GM12878 (cell line): ENCODE data around the gene TMCC2. TPM values are rescaled to one million over a fixed set of nuclear protein-coding genes. Genes with fewer than 3 reads are reported as not detected.

Experiments
- ATF3 ChIP-seq: IDR thresholded peaks from 2 replicates; pipeline ENCODE4 v1.6.1; 2011; ENCODE audit warnings: low read depth, mild to moderate bottlenecking, low read length, moderate library complexity, borderline replicate concordance; ENCODE audit errors: extremely low read depth
- ATF7 ChIP-seq: fragments of 450-650 bp; IDR thresholded peaks from 2 replicates; pipeline ENCODE4 v1.6.1; 2016; ENCODE audit warnings: low read depth, mild to moderate bottlenecking
- BCLAF1 ChIP-seq: fragments of 450-650 bp; IDR thresholded peaks from 2 replicates; pipeline ENCODE4 v1.6.1; 2017; ENCODE audit warnings: antibody characterized with exemption, mild to moderate bottlenecking, moderate library complexity
- CHD1 ChIP-seq: IDR thresholded peaks from 2 replicates; pipeline ENCODE4 v1.6.1; 2012; ENCODE audit warnings: low read depth, low read length, improper control_type of control experiment
- CHD2 ChIP-seq: IDR thresholded peaks from 2 replicates; pipeline ENCODE4 v1.6.1; 2011; ENCODE audit warnings: low read depth, low read length, improper control_type of control experiment, borderline replicate concordance
- DPF2 ChIP-seq: fragments of 450-650 bp; IDR thresholded peaks from 2 replicates; pipeline ENCODE4 v1.6.1; 2017; ENCODE audit warnings: mild to moderate bottlenecking
- E4F1 ChIP-seq: fragments of 450-650 bp; IDR thresholded peaks from 2 replicates; pipeline ENCODE4 v1.6.1; 2018; ENCODE audit warnings: borderline replicate concordance, mild to moderate bottlenecking; ENCODE audit not compliant: partially characterized antibody
- EZH2 ChIP-seq: IDR thresholded peaks from 2 replicates; pipeline ENCODE4 v1.6.1; 2012; ENCODE audit warnings: low read depth, mild to moderate bottlenecking, control low read depth, inconsistent platforms, low read length, borderline replicate concordance; ENCODE audit not compliant: control insufficient read depth
- KDM1A ChIP-seq: fragments of 200-600 bp; sonication (generic); IDR thresholded peaks from 2 replicates; pipeline ENCODE4 v1.6.1; 2016; ENCODE audit warnings: borderline replicate concordance
- MXI1 ChIP-seq: fragments of 150-350 bp; IDR thresholded peaks from 2 replicates; pipeline ENCODE4 v1.6.1; 2011; ENCODE audit warnings: low read depth, mild to moderate bottlenecking, inconsistent platforms, low read length, improper control_type of control experiment
- NR2C1 ChIP-seq: fragments of 450-650 bp; IDR thresholded peaks from 2 replicates; pipeline ENCODE4 v1.6.1; 2017; ENCODE audit warnings: antibody characterized with exemption, mild to moderate bottlenecking, moderate library complexity
- RUNX3 ChIP-seq: IDR thresholded peaks from 2 replicates; pipeline ENCODE4 v1.6.1; 2012; ENCODE audit warnings: low read length, inconsistent platforms
- SPI1 ChIP-seq: IDR thresholded peaks from 2 replicates; pipeline ENCODE4 v1.6.1; 2011; ENCODE audit warnings: low read depth, mild to moderate bottlenecking, low read length, moderate library complexity, borderline replicate concordance; ENCODE audit not compliant: insufficient read depth
- SREBF2 ChIP-seq: IDR thresholded peaks from 2 replicates; pipeline ENCODE4 v1.6.1; 2012; ENCODE audit warnings: mild to moderate bottlenecking, low read length
- SRF ChIP-seq, 2 experiments: IDR thresholded peaks; 2 replicates each; pipeline ENCODE4 v1.6.1; 2011; ENCODE audit warnings: low read depth in 2 of 2, low read length in 2 of 2, mild to moderate bottlenecking in 1 of 2, moderate library complexity in 1 of 2
- SUPT20H ChIP-seq: IDR thresholded peaks from 2 replicates; pipeline ENCODE4 v1.6.1; 2011; ENCODE audit warnings: low read depth, mild to moderate bottlenecking, low read length, moderate library complexity, borderline replicate concordance; ENCODE audit not compliant: control insufficient read depth
- SUZ12 ChIP-seq: fragments of 200-600 bp; sonication (generic); IDR thresholded peaks from one replicate; pipeline ENCODE4 v1.6.1; 2018; ENCODE audit warnings: antibody characterized with exemption, mild to moderate bottlenecking; ENCODE audit not compliant: unreplicated experiment
- ZNF217 ChIP-seq: fragments of 450-650 bp; IDR thresholded peaks from 2 replicates; pipeline ENCODE4 v1.6.1; 2017; ENCODE audit warnings: antibody characterized with exemption, mild to moderate bottlenecking
- ZNF24 ChIP-seq: fragments of 450-650 bp; IDR thresholded peaks from 2 replicates; pipeline ENCODE4 v1.6.1; 2017; ENCODE audit warnings: antibody characterized with exemption, mild to moderate bottlenecking
- ZNF274 ChIP-seq: IDR thresholded peaks from one replicate; pipeline ENCODE4 v1.8.0; 2011; ENCODE audit not compliant: insufficient read length, insufficient read depth
- polyA plus RNA-seq, 11 experiments: library from polyadenylated mRNA; depleted of rRNA in 4 of 11; unstranded in 6 of 11; stranded (reverse) in 5 of 11; fragments of >200 nt; fragmentation: Nextera tagmentation in 4 of 11; fragmentation: Illumina TruSeq in 1 of 11; extraction: Ambion mirVana in 4 of 11; extraction: Trizol in 1 of 11; gene quantifications; 1 replicate in 1 of 11; 2 replicates in 10 of 11; pipeline versions ENCODE4 v1.2.1 to v1.2.3, GENCODE V29; 2011 to 2016; ENCODE audit warnings: inconsistent platforms in 2 of 11, missing spikeins in 2 of 11, low read depth in 1 of 11
- total RNA-seq, 4 experiments: library from RNA; depleted of rRNA in 3 of 4; stranded (reverse); fragments of >200 nt in 3 of 4; fragmentation: Illumina TruSeq in 1 of 4; extraction: Trizol in 1 of 4; gene quantifications; 2 replicates each; pipeline versions ENCODE4 v1.2.1 to v1.2.3, GENCODE V29; 2013 to 2021
- TF ChIP-seq, protein P1 (sequence below): fragments of 450-650 bp; IDR thresholded peaks from 2 replicates; pipeline ENCODE4 v1.6.1; 2016; ENCODE audit warnings: mild to moderate bottlenecking, moderate library complexity, borderline replicate concordance

The TMCC2 gene
- total and polyA plus RNA-seq, 10 of the 15 experiments (the other 5 are each of a cell fraction or from before 2014, with no cell fraction given) = 0.06 to 2.3 (median 0.76) TPM

GRCh38 chr1:205310976-205311704, 83.4 kb downstream of the TMCC2 start (continued):
- TF ChIP-seq, protein P1, sequence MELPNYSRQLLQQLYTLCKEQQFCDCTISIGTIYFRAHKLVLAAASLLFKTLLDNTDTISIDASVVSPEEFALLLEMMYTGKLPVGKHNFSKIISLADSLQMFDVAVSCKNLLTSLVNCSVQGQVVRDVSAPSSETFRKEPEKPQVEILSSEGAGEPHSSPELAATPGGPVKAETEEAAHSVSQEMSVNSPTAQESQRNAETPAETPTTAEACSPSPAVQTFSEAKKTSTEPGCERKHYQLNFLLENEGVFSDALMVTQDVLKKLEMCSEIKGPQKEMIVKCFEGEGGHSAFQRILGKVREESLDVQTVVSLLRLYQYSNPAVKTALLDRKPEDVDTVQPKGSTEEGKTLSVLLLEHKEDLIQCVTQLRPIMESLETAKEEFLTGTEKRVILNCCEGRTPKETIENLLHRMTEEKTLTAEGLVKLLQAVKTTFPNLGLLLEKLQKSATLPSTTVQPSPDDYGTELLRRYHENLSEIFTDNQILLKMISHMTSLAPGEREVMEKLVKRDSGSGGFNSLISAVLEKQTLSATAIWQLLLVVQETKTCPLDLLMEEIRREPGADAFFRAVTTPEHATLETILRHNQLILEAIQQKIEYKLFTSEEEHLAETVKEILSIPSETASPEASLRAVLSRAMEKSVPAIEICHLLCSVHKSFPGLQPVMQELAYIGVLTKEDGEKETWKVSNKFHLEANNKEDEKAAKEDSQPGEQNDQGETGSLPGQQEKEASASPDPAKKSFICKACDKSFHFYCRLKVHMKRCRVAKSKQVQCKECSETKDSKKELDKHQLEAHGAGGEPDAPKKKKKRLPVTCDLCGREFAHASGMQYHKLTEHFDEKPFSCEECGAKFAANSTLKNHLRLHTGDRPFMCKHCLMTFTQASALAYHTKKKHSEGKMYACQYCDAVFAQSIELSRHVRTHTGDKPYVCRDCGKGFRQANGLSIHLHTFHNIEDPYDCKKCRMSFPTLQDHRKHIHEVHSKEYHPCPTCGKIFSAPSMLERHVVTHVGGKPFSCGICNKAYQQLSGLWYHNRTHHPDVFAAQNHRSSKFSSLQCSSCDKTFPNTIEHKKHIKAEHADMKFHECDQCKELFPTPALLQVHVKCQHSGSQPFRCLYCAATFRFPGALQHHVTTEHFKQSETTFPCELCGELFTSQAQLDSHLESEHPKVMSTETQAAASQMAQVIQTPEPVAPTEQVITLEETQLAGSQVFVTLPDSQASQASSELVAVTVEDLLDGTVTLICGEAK = peak; percentile 55; the same call in 1 of the 2 replicates
- TF ChIP-seq CHD1 (no peak), KDM1A (no peak), ZNF217 (no peak), SUPT20H (no peak), ZNF24 (no peak), ATF7 (peak; percentile 80), SRF (IDR thresholded peaks at IDR 0.05; ENCODE audit: low read depth in 2 of 2, low read length in 2 of 2) (no peak), SPI1 (peak; percentile 96), E4F1 (no peak), MXI1 (no peak), DPF2 (peak; percentile 61; the same call in 1 of the 2 replicates), BCLAF1 (no peak), ZNF274 (no peak), CHD2 (no peak), SUZ12 (no peak), NR2C1 (no peak), RUNX3 (peak; percentile 81), SREBF2 (no peak), EZH2 (no peak), ATF3 (no peak)
